Aorta (tissue), 5 donors: ENCODE data around the gene TPST1. TPM values are rescaled to one million over a fixed set of nuclear protein-coding genes. Genes with fewer than 3 reads are reported as not detected.
A peak's percentile ranks its signal among the peaks of the same experiment; 100 is the strongest.
"Not testable (repeated sequence)": the region's sequence is repeated elsewhere in the genome, so short reads cannot be mapped to it uniquely, and the experiment has no call there.

Experiments
- ATAC-seq: fragments of 200-7000 bp; cut with Tn5 transposase; one replicate; pipeline ENCODE4 v1.9.1; 2022; ENCODE audit warnings: moderate library complexity; ENCODE audit not compliant: low FRiP score
- DNase-seq, 2 donors: peaks; one replicate each; pipeline ENCODE4 v3.0.0-alpha.2; 2020
- H3K27ac ChIP-seq, 2 donors: one replicate each; pipeline ENCODE4 v1.5.1; 2013; ENCODE audit warnings: low read length in 2 of 2, mild to moderate bottlenecking in 2 of 2, moderate library complexity in 2 of 2, control low read depth in 1 of 2, inconsistent platforms in 1 of 2, low read depth in 1 of 2
- H3K27me3 ChIP-seq, 2 donors: one replicate each; pipeline ENCODE4 v1.6.1; 2013; ENCODE audit warnings: control low read depth in 1 of 2, low read length in 1 of 2, mild to moderate bottlenecking in 1 of 2, moderate library complexity in 1 of 2; ENCODE audit not compliant: insufficient read depth in 2 of 2, control insufficient read depth in 1 of 2
- H3K36me3 ChIP-seq, 2 donors: one replicate each; pipeline ENCODE4 v1.6.1; 2013; ENCODE audit warnings: control low read depth in 1 of 2, low read length in 1 of 2, mild to moderate bottlenecking in 1 of 2; ENCODE audit not compliant: insufficient read depth in 2 of 2, control insufficient read depth in 1 of 2
- H3K4me1 ChIP-seq, 2 donors: one replicate each; pipeline ENCODE4 v1.6.1; 2013; ENCODE audit warnings: low read length in 2 of 2, control low read depth in 1 of 2, mild to moderate bottlenecking in 1 of 2, moderate library complexity in 1 of 2; ENCODE audit not compliant: insufficient read depth in 2 of 2, control insufficient read depth in 1 of 2
- H3K4me3 ChIP-seq, 2 donors: one replicate each; pipeline ENCODE4 v1.5.1; 2013; ENCODE audit warnings: low read length in 2 of 2, control low read depth in 1 of 2, mild to moderate bottlenecking in 1 of 2
- H3K9me3 ChIP-seq: one replicate; pipeline ENCODE4 v1.6.1; 2013; ENCODE audit warnings: mild to moderate bottlenecking, low read length; ENCODE audit not compliant: control insufficient read depth
- WGBS, 2 donors: extraction: QIAGEN DNeasy Blood & Tissue Kit; methylation state at CpG; one replicate each; pipeline ENCODE4 v1.1.7; 2013; 5-methylcytosine and 5-hydroxymethylcytosine counted together
- intact Hi-C, 2 donors: fragments of 100-400 bp; cut with DNase I; formaldehyde crosslinking; loops; one replicate each; pipeline versions ENCODE4 v1.14.2 to v1.15.0; 2022
- polyA plus RNA-seq, 2 donors: library from polyadenylated mRNA; stranded (reverse); fragments of 200-250 nt; gene quantifications; one replicate each; pipeline ENCODE4 v1.2.3, GENCODE V29; 2013
- total RNA-seq, 2 donors: library from RNA; stranded (reverse); fragmentation: NEBNext Ultra II Directional; extraction: Animal tissue kit (Norgen Biotek cat#: 25700); gene quantifications; one replicate each; pipeline ENCODE4 v1.2.1, GENCODE V29; 2021
- donor health status: healthy with polysubstance abuse.
- donor health status: Bipolar disorder and iron deficiency.
- donor health status: DM: no; HTN: no; CAD: no.
- donor health status: DM: no; HTN: no; CAD: no.
- donor health status: DM: yes; HTN: yes; CAD: no.

Gene TPST1
- total and polyA plus RNA-seq, 4 donors, result 7.1 to 38.8 (median 16.2) TPM

DNA sequence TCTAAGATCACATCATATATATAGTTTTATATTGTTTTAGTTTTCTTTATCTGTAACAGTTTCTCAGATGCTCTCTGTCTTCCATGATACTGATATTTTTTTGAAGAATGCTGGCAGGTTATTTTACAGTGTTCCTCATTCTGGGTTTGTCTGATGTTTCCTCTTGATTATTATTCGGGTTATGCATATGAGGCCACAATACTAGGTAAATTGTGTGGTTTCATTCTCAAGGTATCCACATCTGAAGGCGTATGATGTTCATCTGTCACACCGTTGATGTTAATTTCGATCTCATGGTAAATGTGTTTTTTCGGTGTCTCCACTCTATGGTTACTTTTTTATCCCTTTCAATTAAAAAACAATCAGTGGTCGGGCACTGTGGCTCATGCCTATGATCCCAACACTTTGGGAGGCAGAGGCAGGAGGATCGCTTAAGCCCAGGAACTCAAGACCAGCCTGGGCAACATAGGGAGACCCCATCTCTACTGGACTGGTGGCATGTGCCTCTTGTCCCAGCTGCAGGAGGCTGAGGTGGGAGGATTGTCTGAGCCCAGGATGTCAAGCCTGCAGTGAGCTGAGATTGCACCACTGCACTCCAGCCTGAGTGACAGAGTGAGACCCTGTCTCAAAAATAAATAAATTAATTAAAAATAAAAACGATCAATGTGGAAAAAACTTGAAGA, 108.9 kb downstream of the TPST1 start:
- intact Hi-C loops, result no loop called here
- peaks cover 0 to 2% of the 10 kb centered on the region in 2 donors for H3K4me1 ChIP-seq
- ATAC-seq (no peak), DNase-seq (no peak)
- no peak overlapping the region for H3K27ac ChIP-seq
- H3K27me3 ChIP-seq, result no peaks in the 10 kb centered on the region
- no peaks in the 10 kb centered on the region for H3K36me3 ChIP-seq
- no peak overlapping the region for H3K4me3 ChIP-seq
- WGBS, 2 donors, result 94 to 95% methylated on average over 8 of the region's 8 CpGs
- no peaks in the 10 kb centered on the region for H3K9me3 ChIP-seq

DNA sequence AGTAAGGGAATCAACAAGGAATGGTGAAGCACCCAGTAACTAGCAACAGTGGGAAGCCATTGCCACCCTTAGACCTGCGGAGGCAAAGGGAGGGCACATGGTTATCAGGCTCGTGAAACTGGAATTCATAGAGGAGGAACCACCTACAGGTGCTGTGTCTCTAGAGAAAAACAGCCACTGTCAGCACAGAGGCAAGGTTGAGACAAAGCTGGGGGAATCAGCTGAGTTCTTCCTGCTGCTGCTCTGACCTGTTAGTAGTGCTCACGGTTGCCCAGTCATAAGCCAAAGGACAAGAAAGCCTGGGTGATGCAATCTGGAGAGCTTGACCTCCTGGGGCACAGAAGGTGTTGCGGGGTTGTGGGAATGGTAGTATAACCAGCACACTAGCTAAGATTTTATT, 110.1 kb downstream of the TPST1 start:
- peaks cover 0 to 2% of the 10 kb centered on the region in 2 donors for H3K4me1 ChIP-seq
- H3K9me3 ChIP-seq, result no peaks in the 10 kb centered on the region
- no peaks in the 10 kb centered on the region for H3K36me3 ChIP-seq
- H3K27me3 ChIP-seq, result no peaks in the 10 kb centered on the region
- no peak for ATAC-seq
- 70 to 88% methylated on average over 4 of the region's 4 CpGs for WGBS, 2 donors
- DNase-seq, result no peak
- H3K4me3 ChIP-seq, result no peak overlapping the region
- no peak overlapping the region for H3K27ac ChIP-seq
- intact Hi-C loops, result no loop called here

DNA sequence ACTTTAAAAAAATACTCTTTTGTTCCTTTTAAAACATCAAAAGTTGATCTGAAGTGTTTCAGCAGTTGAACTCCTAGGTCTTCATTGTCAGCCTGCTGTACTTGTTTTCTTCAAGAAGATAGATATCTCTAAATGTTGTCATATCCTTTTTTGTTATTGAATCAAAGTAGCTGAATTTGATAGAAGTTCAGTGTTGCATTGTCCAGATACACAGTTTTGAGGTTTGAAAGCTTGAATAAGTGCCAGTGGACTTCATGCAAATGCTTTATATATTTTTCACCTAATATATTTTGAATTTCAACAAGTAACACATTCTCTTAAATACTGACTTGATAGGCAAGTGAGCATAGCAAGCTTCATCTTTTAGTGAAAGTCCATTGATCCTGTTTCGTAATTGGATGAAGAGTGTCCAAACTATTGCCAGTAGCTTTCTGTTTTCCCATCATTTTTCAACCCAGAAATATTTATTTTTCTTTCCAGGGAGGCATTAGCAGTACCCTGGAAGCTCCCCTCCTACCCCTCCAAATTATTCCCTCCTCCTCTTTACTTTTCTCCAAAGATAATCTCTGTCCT, 114.4 kb downstream of the TPST1 start:
- H3K27ac ChIP-seq, result no peak overlapping the region
- no peaks in the 10 kb centered on the region for H3K36me3 ChIP-seq
- H3K4me1 ChIP-seq, result peaks cover 0 to 2% of the 10 kb centered on the region in 2 donors
- no peaks in the 10 kb centered on the region for H3K9me3 ChIP-seq
- H3K4me3 ChIP-seq, result no peak overlapping the region
- intact Hi-C loops, result no loop called here
- DNase-seq (no peak), ATAC-seq (no peak)
- WGBS, 2 donors, result 95 to 100% methylated on average over 1 of the region's 1 CpG
- no peaks in the 10 kb centered on the region for H3K27me3 ChIP-seq

DNA sequence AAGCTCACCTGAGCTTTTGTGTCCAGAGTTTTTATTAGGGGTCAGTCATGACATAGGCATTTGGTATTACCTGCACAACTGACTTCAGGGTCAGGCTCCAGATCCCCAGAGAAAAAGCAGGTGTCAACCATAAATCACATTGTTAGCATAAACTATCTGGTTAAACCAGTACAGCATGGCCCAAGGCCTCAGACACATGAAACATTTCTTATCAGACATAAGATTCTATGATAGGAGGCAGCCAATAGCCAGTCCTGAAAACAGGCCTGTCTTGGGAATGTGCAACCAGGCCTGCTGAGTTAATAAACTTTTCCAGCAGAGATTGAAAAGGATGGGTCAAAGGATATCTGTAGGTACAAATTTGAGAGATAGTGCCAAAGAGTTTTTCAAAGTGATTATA, 116.1 kb downstream of the TPST1 start:
- no peak for DNase-seq
- Histone ChIP-seq H3K9me3 (no peaks in the 10 kb centered on the region), H3K27ac (no peak overlapping the region), H3K36me3 (no peaks in the 10 kb centered on the region), H3K27me3 (no peaks in the 10 kb centered on the region), H3K4me1 (no peaks in the 10 kb centered on the region), H3K4me3 (no peak overlapping the region)
- intact Hi-C loops, result no loop called here
- no peak for ATAC-seq

DNA sequence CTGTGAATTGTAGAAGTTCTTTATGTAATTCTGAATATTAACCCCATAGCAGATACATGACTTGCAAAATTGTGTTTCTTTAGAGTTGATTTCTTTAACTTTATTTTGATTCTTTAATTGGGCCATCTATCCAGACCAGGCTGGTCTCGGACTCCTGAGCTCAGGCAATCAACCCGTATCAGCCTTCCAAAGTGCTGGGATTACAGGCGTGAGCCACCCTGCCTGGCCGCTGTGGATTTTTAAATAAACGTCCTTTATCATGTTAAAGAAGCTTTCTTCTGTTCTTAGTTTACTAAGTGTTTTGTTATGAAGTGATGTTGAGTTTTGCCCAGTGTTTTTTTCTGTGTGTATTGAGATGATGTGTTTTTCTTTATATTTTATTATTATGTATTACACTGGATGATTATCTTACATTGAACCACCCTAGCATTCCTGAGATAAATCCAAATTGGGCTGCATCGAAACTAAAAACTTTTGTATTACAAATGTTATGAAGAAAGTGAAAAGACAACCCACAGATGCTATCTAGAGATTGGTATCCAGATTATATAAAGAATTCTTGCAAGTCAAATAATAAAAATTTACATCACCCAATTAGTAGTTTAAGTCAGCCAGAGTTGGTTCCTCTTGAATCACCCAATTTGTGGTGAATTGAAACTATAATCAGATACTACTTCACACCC, 118.1 kb downstream of the TPST1 start:
- Histone ChIP-seq H3K4me3 (no peak overlapping the region), H3K27me3 (no peaks in the 10 kb centered on the region), H3K4me1 (no peaks in the 10 kb centered on the region), H3K9me3 (no peaks in the 10 kb centered on the region), H3K27ac (no peak overlapping the region), H3K36me3 (no peaks in the 10 kb centered on the region)
- WGBS, 2 donors, result 90 to 95% methylated on average over 6 of the region's 6 CpGs
- intact Hi-C loops, result no loop called here
- DNase-seq (no peak), ATAC-seq (no peak)

DNA sequence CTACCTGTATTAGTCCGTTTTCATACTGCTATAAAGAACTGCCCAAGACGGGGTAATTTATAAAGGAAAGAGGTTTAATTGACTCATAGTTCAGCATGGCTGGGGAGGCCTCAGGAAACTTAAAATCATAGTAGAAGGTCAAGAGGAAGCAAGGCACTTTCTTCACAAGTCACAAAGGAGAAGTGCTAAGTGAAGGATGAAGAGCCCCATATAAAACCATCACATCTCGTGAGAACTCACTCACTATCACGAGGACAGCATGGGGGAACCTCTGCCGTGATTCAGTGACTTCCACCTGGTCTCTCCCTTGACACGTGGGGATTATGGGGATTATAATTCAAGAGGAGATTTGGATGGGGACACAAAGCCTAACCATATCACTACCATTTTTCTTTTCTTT, 119.9 kb downstream of the TPST1 start:
- H3K27ac ChIP-seq, H3K27me3 ChIP-seq, H3K4me3 ChIP-seq, intact Hi-C loops, H3K9me3 ChIP-seq, H3K4me1 ChIP-seq, H3K36me3 ChIP-seq, ATAC-seq, DNase-seq: not testable (repeated sequence)
- 84 to 92% methylated on average over 6 of the region's 6 CpGs for WGBS, 2 donors

DNA sequence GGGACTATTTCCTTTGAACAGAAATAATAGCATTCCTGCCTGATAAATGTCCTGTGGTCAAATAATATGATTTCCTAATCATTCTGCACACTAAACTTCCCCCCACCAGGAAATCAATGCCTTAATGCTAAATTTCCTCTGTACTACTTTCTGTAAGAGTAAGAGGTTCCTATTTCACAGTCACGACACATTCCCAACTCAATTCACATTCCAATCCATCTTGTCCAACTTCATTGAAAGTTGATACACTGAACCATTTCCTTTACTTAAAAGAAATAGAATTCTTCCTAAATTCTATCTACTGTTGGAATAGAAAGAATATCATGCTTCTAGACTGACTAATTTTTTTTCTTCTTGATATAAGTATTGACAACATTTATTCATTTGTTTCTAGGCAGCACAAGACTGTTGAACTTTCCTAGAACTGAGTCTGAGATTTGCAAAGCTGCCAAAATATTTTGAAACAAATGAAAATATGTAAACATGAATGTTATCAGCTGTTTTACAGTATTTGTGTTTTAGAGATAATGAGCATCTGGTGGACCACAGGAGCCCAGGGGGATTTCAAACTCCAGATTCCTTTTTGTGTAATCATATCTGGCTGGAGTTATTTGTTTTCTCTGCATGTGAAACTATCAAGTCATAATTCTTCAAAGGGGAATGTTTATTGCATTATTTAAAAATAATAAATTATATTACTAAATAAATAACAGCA, 121.5 kb downstream of the TPST1 start:
- no peaks in the 10 kb centered on the region for H3K9me3 ChIP-seq
- no peak for DNase-seq
- H3K27me3 ChIP-seq, result no peaks in the 10 kb centered on the region
- no peak overlapping the region for H3K4me3 ChIP-seq
- H3K4me1 ChIP-seq, result no peaks in the 10 kb centered on the region
- H3K36me3 ChIP-seq, result no peaks in the 10 kb centered on the region
- ATAC-seq, result no peak
- WGBS, 2 donors, result 75 to 89% methylated on average over 1 of the region's 1 CpG
- intact Hi-C loops, result no loop called here
- no peak overlapping the region for H3K27ac ChIP-seq

DNA sequence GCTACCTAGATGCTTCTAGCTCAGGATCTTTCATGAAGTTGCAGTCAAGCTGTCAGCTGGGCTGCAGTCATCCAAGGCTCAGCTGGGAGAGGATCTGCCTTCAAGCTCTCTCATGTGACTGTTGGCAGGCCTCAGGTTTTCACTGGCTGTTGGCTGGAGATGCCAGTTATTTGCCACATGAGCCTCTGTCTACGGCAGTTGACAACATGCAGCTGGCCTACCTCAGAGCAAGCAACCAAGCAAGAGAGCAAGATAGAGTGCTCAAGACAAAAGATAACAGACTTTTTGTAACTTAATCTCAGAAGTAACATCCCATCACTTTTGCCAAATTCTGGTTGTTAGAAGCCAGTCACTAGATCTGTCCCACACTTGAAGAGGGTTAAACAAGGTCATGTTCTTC, 125.8 kb downstream of the TPST1 start:
- Histone ChIP-seq H3K4me1 (no peaks in the 10 kb centered on the region), H3K27me3 (no peaks in the 10 kb centered on the region), H3K9me3 (no peaks in the 10 kb centered on the region), H3K27ac (no peak overlapping the region), H3K4me3 (no peak overlapping the region), H3K36me3 (no peaks in the 10 kb centered on the region)
- 21 to 32% methylated on average over 1 of the region's 1 CpG for WGBS, 2 donors
- DNase-seq (peak in 1 of 2 donors; percentile 54), ATAC-seq (peak; percentile 38)
- intact Hi-C loops, result no loop called here
